Stimulated activated naive B cell treated with anti-CD40 and anti-IgM and Interleukin-4, amounts not matched to agents 10 μg/mL and 1 μg/mL and 100 μg/mL, for 72 hours (primary cell): ENCODE measurements around the gene CPLX1.
"Not testable (repeated sequence)": the region's sequence is repeated elsewhere in the genome, so short reads cannot be mapped to it uniquely, and the experiment has no call there.

ENCODE experiments used
- ATAC-seq, 2 donors: fragments of 150-1000 bp; cut with Tn5 transposase; replicated peaks; 2 replicates each; pipeline ENCODE4 v1.10.0; 2021; ENCODE audit warnings: moderate library complexity in 1 of 2
- DNase-seq: peaks from one replicate; pipeline ENCODE4 v3.0.0; 2021
- H3K27ac Mint-ChIP-seq: one replicate; pipeline ENCODE4 v1.8.0; 2022; ENCODE audit warnings: mild to moderate bottlenecking, mixed read lengths
- H3K27me3 Mint-ChIP-seq, 2 donors: one replicate each; pipeline ENCODE4 v1.8.0; 2022; ENCODE audit warnings: mixed read lengths in 2 of 2
- H3K36me3 Mint-ChIP-seq, 2 donors: one replicate each; pipeline ENCODE4 v1.8.0; 2022; ENCODE audit warnings: mixed read lengths in 2 of 2, mild to moderate bottlenecking in 1 of 2
- H3K4me1 Mint-ChIP-seq, 2 donors: one replicate each; pipeline ENCODE4 v1.8.0; 2022; ENCODE audit warnings: mixed read lengths in 2 of 2, mild to moderate bottlenecking in 1 of 2
- H3K4me3 Mint-ChIP-seq, 2 donors: one replicate each; pipeline ENCODE4 v1.8.0; 2022; ENCODE audit warnings: mild to moderate bottlenecking in 2 of 2, mixed read lengths in 2 of 2, moderate library complexity in 1 of 2
- H3K9me3 Mint-ChIP-seq, 2 donors: one replicate each; pipeline ENCODE4 v1.8.0; 2022; ENCODE audit warnings: mixed read lengths in 2 of 2, mild to moderate bottlenecking in 1 of 2

The CPLX1 gene

GRCh38 chr4:808860-809570, 16.9 kb downstream of the CPLX1 start:
- no peak for ATAC-seq
- Mint-ChIP-seq H3K27ac (no peak overlapping the region), H3K4me3 (no peak overlapping the region), H3K36me3 (no peaks in the 10 kb centered on the region), H3K4me1 (peaks cover 0 to 2% of the 10 kb centered on the region in 2 donors), H3K9me3 (peaks cover 4 to 7% of the 10 kb centered on the region in 2 donors), H3K27me3 (peaks cover 40 to 56% of the 10 kb centered on the region in 2 donors)
- DNase-seq = no peak

DNA sequence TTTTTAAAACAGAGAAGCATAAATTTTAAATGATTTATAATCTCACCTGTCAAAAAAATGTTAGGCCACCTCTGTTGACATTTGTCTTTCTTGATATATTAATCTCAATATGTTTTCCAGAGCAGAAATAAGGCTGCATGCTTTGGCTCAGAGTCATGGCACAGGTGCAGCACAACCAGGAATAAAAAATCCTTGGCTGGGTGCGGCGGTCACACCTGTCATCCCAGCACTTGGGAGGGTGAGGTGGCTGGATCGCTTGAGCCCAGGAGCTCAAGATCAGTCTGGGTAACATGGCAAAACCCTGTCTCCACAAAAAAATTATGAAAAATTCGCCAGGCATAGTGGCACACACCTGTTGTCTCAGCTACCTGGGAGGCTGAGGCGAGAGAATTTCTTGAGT, 18.1 kb downstream of the CPLX1 start:
- H3K4me1 Mint-ChIP-seq = no peaks in the 10 kb centered on the region
- no peak overlapping the region for H3K4me3 Mint-ChIP-seq
- H3K9me3 Mint-ChIP-seq = peaks cover 4 to 7% of the 10 kb centered on the region in 2 donors
- no peak for ATAC-seq
- H3K27ac Mint-ChIP-seq = no peak overlapping the region
- H3K36me3 Mint-ChIP-seq = no peaks in the 10 kb centered on the region
- DNase-seq = no peak
- peaks cover 33 to 49% of the 10 kb centered on the region in 2 donors for H3K27me3 Mint-ChIP-seq

DNA sequence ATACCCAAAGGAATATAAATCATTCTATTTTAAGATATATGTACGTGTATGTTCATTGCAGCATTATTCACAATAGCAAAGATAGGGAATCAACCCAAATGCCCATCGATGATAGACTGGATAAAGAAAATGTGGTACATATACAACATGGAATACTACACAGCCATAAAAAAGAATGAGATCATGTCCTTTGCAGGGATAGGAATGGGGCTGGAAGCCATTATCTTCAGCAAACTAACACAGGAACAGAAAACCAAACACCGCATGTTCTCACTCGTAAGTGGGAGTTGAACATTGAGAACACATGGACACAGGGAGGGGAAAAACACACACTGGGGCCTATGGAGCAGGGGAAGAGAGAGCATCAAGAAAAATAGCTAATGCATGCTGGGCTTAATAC, 18.9 kb downstream of the CPLX1 start:
- not testable (repeated sequence) for H3K27ac Mint-ChIP-seq, H3K4me3 Mint-ChIP-seq, DNase-seq, ATAC-seq, H3K36me3 Mint-ChIP-seq, H3K4me1 Mint-ChIP-seq, H3K9me3 Mint-ChIP-seq
- peaks cover 25 to 41% of the 10 kb centered on the region in 2 donors for H3K27me3 Mint-ChIP-seq

GRCh38 chr4:804804-805203, 21.1 kb downstream of the CPLX1 start:
- Mint-ChIP-seq H3K4me3 (no peak overlapping the region), H3K36me3 (no peaks in the 10 kb centered on the region), H3K9me3 (peaks cover 4 to 7% of the 10 kb centered on the region in 2 donors), H3K27me3 (peaks cover 25 to 34% of the 10 kb centered on the region in 2 donors), H3K4me1 (no peaks in the 10 kb centered on the region), H3K27ac (no peak overlapping the region)
- no peak for ATAC-seq
- no peak for DNase-seq

DNA sequence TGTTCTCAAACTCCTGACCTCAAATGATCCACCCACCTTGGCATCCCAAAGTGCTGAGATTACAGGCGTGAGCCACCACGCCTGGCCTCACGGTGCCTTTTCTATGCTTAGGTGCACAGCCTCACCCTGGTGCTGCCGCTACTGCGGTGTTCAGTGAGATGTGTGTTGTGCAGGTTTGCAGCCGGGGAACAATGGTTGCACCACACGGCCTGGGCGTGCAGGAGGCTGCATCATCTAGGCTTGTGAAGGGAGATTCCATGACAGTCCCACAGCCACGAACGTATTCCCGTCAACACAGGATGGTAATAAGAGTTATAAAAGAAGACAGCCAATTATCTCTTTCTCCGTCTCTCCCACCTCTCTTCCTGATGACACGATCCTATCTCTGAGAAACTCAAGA, 22.0 kb downstream of the CPLX1 start:
- Mint-ChIP-seq H3K27me3 (peaks cover 31 to 40% of the 10 kb centered on the region in 2 donors), H3K9me3 (peaks cover 4 to 7% of the 10 kb centered on the region in 2 donors), H3K4me1 (peaks cover 3 to 5% of the 10 kb centered on the region in 2 donors), H3K36me3 (no peaks in the 10 kb centered on the region), H3K27ac (no peak overlapping the region), H3K4me3 (no peak overlapping the region)
- DNase-seq (no peak), ATAC-seq (no peak)

DNA sequence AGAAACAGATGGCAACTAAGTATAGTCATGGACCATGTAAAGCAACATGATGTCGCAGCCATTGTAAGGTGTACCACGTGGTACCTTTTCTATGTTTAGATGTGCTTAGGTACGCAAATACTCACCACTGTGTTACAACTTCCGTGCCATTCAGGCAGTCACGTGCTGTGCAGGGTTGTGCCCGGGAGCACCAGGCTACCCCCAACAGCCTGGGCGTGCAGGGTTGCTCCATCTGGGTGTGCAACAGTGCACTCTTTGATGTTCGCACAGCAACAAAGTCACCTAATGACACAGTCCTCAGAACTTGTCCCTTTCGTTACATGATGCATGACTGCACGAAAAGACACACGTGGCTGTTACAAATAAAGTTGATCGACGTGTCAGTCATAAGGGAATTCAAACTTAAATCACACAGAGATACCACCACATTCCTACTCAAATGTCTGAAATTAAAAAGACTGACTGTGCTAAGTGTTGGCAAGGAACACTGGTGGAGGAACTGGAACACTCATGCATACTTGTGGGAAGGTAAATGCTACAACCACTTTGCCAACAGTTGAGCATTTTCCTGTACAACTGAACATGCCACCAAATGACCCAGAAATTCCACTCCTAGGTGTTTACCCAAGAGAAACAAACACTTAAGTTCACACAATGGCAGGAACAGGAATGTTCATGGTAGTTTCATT, 24.3 kb downstream of the CPLX1 start:
- Mint-ChIP-seq H3K4me3 (no peak overlapping the region), H3K27ac (no peak overlapping the region), H3K27me3 (peaks cover 35 to 39% of the 10 kb centered on the region in 2 donors), H3K9me3 (peaks cover 4% of the 10 kb centered on the region in 2 donors), H3K4me1 (peaks cover 3 to 7% of the 10 kb centered on the region in 2 donors), H3K36me3 (no peaks in the 10 kb centered on the region)
- no peak for ATAC-seq
- no peak for DNase-seq

DNA sequence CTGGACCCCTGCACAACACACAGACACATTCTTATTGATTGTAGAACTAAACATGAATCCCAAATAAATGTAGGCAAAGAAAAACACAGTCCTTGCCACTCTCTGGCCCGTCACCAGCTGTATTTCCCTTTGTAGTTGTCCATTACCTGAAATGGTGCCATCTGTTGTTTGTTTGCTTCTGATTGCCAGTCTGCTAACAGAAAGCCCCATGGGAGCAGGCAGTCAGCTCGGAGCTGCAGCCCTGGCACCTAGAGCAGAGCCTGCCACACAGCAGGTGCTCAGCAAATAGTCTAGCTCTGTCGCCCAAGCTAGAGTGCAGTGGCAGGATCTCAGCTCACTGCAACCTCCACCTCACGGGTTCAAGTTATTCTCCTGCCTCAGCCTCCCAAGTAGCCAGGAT, 28.9 kb downstream of the CPLX1 start:
- no peak overlapping the region for H3K4me3 Mint-ChIP-seq
- peaks cover 52 to 58% of the 10 kb centered on the region in 2 donors for H3K27me3 Mint-ChIP-seq
- peaks cover 26 to 34% of the 10 kb centered on the region in 2 donors for H3K4me1 Mint-ChIP-seq
- H3K9me3 Mint-ChIP-seq = no peaks in the 10 kb centered on the region
- DNase-seq = no peak
- no peaks in the 10 kb centered on the region for H3K36me3 Mint-ChIP-seq
- no peak for ATAC-seq
- H3K27ac Mint-ChIP-seq = no peak overlapping the region

GRCh38 chr4:796206-796605, 29.7 kb downstream of the CPLX1 start:
- no peaks in the 10 kb centered on the region for H3K36me3 Mint-ChIP-seq
- H3K9me3 Mint-ChIP-seq = no peaks in the 10 kb centered on the region
- H3K27ac Mint-ChIP-seq = no peak overlapping the region
- DNase-seq = no peak
- H3K4me1 Mint-ChIP-seq = peaks cover 26 to 34% of the 10 kb centered on the region in 2 donors
- ATAC-seq = no peak
- H3K4me3 Mint-ChIP-seq = no peak overlapping the region
- peaks cover 47 to 51% of the 10 kb centered on the region in 2 donors for H3K27me3 Mint-ChIP-seq

- no peaks in the 10 kb centered on the region for H3K36me3 Mint-ChIP-seq
- H3K4me3 Mint-ChIP-seq = peak overlapping the region in 1 of 2 donors; percentile 13
- H3K27me3 Mint-ChIP-seq = peaks cover 50 to 55% of the 10 kb centered on the region in 2 donors
- ATAC-seq = no peak
- no peak for DNase-seq
- H3K4me1 Mint-ChIP-seq = peaks cover 26 to 34% of the 10 kb centered on the region in 2 donors
- H3K9me3 Mint-ChIP-seq = no peaks in the 10 kb centered on the region
- no peak overlapping the region for H3K27ac Mint-ChIP-seq
These were observed 30.2 kb downstream of the CPLX1 start for GRCh38 chr4:795726-796119.

DNA sequence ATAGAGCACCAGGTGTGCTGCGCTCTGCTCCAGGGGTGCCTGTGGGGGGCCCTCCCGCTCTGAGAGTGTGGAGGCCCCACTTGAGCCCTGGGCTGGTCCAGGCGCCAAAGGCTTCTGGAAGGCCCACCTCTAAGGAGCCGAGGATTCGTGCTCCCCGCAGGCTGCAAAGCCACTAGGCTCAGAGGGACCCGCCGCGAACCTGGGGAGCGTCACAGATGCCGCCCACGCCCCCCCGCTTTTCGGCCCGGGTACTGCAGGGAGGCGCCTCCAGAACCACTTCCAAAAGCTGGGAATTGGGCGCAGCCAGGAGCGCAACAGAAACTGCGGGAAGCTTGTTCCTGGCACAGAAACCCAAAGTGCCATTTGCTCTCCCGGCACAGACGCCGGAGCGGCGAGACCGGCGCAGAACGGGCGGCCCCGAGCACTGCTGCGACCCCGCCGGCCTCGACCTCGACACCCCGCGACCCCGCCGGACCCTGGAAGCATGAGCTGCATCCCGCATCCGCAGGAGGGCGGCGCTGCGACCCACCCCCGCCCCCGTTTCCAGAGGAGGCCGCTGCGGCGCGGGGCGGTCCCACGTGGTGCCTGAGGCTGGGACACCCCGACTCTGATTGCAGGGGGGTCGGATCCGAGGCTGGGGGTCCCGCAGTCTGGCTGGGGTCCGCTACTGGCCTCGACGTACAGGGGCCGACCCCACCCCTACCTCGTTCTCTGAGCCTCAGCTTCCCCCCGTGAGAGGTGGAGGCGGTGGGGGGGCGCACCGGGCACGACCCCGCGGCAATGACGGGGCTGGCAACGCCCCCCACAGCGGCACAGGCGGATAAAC, 30.8 kb downstream of the CPLX1 start:
- peaks cover 26 to 34% of the 10 kb centered on the region in 2 donors for H3K4me1 Mint-ChIP-seq
- peaks cover 53 to 61% of the 10 kb centered on the region in 2 donors for H3K27me3 Mint-ChIP-seq
- DNase-seq (no peak), ATAC-seq (no peak)
- no peaks in the 10 kb centered on the region for H3K36me3 Mint-ChIP-seq
- peak overlapping the region; percentile 44 to 57 for H3K4me3 Mint-ChIP-seq
- no peaks in the 10 kb centered on the region for H3K9me3 Mint-ChIP-seq
- no peak overlapping the region for H3K27ac Mint-ChIP-seq

DNA sequence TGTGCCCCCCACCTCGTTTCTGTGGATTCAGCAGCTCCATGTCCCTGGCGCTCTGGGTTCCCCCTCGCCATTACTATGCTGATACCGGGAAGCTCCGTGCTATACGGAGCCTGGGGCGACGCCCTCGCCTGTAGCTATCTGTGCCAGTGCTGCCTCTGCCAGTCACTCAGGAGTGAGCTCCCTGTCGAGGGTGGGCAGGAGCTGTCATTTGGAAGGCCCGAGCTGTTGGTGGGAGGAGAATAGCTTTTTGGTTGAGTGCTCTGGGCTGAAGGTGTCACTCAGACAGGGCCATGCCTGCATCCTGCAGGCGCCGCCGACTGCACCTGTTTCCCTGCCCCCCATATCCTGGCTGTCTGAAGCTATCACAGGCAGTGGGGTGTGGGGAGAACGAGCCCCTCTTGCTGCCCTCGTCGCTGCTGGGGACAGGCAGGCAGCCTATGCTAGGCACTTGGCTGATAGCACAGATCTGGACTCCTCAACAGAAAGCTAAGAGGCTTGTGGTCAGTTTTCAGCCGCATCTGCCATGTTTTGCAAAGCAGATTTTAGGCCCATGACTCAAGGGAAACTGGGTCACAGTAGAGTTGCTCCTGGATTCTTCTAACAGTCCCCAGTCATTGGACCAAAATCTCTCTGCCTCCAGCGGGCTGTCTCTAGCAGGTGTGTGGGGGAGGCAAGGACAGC, 31.8 kb downstream of the CPLX1 start:
- H3K27me3 Mint-ChIP-seq = peaks cover 47 to 65% of the 10 kb centered on the region in 2 donors
- H3K9me3 Mint-ChIP-seq = no peaks in the 10 kb centered on the region
- peaks cover 25 to 32% of the 10 kb centered on the region in 2 donors for H3K4me1 Mint-ChIP-seq
- H3K4me3 Mint-ChIP-seq = no peak overlapping the region
- ATAC-seq (peak in 1 of 2 donors; percentile 43), DNase-seq (no peak)
- H3K36me3 Mint-ChIP-seq = no peaks in the 10 kb centered on the region
- H3K27ac Mint-ChIP-seq = no peak overlapping the region

DNA sequence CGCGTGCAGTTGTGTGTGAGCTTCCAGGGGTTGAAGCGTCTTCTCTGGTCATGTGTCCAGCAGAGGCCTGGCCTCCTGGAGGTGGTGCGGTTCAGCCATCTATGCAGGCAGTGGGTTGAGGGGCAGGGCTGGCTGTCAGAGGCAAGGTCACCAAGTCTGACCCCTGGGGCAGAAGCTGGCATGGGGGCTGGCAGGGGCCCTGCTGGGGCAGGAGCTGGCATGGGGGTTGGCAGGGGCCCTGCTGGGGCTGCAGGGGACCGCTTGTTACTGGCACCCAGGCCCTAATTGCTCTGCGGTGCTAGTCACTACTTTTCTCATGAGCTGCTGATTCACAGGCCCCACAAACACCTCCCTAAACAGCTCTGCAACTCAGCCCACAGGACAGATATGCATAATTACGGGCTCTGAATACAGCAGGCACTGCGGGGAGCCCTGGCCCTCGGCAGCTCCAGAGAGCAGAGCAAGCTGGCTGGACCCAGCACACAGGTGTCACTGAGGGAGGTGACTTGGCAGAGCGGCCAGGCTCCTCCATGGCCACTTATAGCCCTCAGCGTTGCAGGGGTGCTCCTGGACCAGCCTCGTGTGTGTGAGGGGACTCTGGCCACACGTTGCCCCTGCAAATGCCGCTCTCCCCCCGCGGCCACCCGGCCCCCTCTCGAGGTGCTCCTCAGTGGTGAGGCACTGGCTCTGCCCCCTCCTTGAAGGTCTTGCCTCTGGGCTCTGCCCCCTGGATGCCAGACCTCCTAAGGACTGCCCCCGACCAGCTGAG, 32.7 kb downstream of the CPLX1 start:
- H3K4me1 Mint-ChIP-seq = peaks cover 23 to 27% of the 10 kb centered on the region in 2 donors

DNA sequence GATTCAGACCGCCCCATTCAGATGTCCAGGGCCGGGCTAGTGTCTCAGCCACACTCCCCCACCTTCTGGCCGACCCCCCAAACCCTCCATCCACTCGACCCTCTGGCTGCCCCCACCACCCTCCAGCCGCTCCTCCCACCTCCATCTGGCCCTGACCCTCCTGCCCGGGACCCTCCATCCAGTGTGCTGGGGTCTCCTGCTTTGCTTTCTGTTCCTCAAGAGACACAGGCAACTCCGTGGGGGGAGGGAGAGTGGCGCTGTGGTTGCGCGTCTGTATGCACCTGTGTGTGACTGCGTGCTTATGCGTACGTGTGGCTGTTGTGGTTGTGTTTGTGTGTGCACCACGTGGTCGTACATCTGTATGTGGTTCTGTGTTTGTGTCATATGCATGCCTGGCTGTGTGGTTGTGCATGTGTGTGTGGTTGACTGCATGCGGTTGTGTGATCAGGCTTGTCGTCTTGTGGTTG, 33.3 kb downstream of the CPLX1 start:
- peak; percentile 21 to 41 for ATAC-seq
- no peak for DNase-seq
- no peaks in the 10 kb centered on the region for H3K9me3 Mint-ChIP-seq
- H3K4me1 Mint-ChIP-seq = peaks cover 23 to 27% of the 10 kb centered on the region in 2 donors
- peaks cover 52 to 73% of the 10 kb centered on the region in 2 donors for H3K27me3 Mint-ChIP-seq
- H3K4me3 Mint-ChIP-seq = peak overlapping the region; percentile 35 to 44
- H3K36me3 Mint-ChIP-seq = no peaks in the 10 kb centered on the region
- peak overlapping the region; percentile 48 for H3K27ac Mint-ChIP-seq

More for the DNA sequence above, 32.7 kb downstream of the CPLX1 start:
- ATAC-seq (peak in 1 of 2 donors; percentile 31), DNase-seq (no peak)
- Mint-ChIP-seq H3K9me3 (no peaks in the 10 kb centered on the region), H3K4me3 (peak overlapping the region; percentile 35 to 44), H3K36me3 (no peaks in the 10 kb centered on the region), H3K27me3 (peaks cover 49 to 67% of the 10 kb centered on the region in 2 donors), H3K27ac (peak overlapping the region; percentile 48)
